ENCODE measurements around the gene TOPORS.

- TF ChIP-seq SUZ12 (IDR thresholded peaks at IDR 0.05; ENCODE audit: extremely low read depth, insufficient read depth, insufficient read length) (no peak), YY1 (IDR thresholded peaks at IDR 0.05; ENCODE audit: insufficient read depth, insufficient read length) (no peak)
Measured at GRCh38 chr9:32590476-32590875, 38.1 kb upstream of the TOPORS start.

All from NT2/D1 (cell line).